Gastroesophageal sphincter (tissue), 3 donors: ENCODE measurements around the gene SIRPB1.

ENCODE experiments used
- EP300 ChIP-seq: sonication (generic); formaldehyde crosslinking; IDR thresholded peaks from one replicate; pipeline ENCODE4 v1.6.1; 2017; ENCODE audit warnings: antibody characterized with exemption, mild to moderate bottlenecking
- TF ChIP-seq, protein P1 (sequence below), 4 experiments: fragments of 200-600 bp in 2 of 4; fragments of 450-650 bp in 2 of 4; sonication (generic) in 1 of 4; IDR thresholded peaks; one replicate each; pipeline ENCODE4 v1.5.1; 2017 to 2019; ENCODE audit warnings: antibody characterized with exemption in 4 of 4, mild to moderate bottlenecking in 2 of 4, moderate library complexity in 2 of 4

GRCh38 chr20:1661542-1662299 lies 41.9 kb upstream of the SIRPB1 start:
- TF ChIP-seq, protein P1, sequence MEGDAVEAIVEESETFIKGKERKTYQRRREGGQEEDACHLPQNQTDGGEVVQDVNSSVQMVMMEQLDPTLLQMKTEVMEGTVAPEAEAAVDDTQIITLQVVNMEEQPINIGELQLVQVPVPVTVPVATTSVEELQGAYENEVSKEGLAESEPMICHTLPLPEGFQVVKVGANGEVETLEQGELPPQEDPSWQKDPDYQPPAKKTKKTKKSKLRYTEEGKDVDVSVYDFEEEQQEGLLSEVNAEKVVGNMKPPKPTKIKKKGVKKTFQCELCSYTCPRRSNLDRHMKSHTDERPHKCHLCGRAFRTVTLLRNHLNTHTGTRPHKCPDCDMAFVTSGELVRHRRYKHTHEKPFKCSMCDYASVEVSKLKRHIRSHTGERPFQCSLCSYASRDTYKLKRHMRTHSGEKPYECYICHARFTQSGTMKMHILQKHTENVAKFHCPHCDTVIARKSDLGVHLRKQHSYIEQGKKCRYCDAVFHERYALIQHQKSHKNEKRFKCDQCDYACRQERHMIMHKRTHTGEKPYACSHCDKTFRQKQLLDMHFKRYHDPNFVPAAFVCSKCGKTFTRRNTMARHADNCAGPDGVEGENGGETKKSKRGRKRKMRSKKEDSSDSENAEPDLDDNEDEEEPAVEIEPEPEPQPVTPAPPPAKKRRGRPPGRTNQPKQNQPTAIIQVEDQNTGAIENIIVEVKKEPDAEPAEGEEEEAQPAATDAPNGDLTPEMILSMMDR (IDR thresholded peaks at IDR 0.05): no peak
- TF ChIP-seq EP300: no peak
